GM12878 (cell line): ENCODE measurements around the gene MAP3K5. TPM values are rescaled to one million over a fixed set of nuclear protein-coding genes. Genes with fewer than 3 reads are reported as not detected.

Source experiments
- ATAC-seq: fragments of 200-7000 bp; cut with Tn5 transposase; 3 replicates; pipeline ENCODE4 v1.9.1; 2020; ENCODE audit warnings: mild to moderate bottlenecking, moderate library complexity
- BruUV-seq: library from RNA; stranded (reverse); fragments of 400-500 nt; replicated peaks from 2 replicates; lab custom pipeline; 2021; lab: Mats Ljungman, UMichigan
- CTCF ChIA-PET: fragments of 300-600 bp; sonication (Branson Sonifier 250); formaldehyde crosslinking; extraction: SDS; loops from one replicate; lab custom pipeline; 2021; ENCODE audit warnings: inconsistent platforms; lab: Yijun Ruan, JAX
- POLR2A ChIA-PET: fragments of 350-600 bp; formaldehyde crosslinking; extraction: SDS; loops from one replicate; lab custom pipeline; 2021; ENCODE audit warnings: inconsistent platforms; lab: Charles Lee
- RAD21 ChIA-PET: fragments of 300-600 bp; sonication (Branson Sonifier 250); formaldehyde crosslinking; loops from one replicate; lab custom pipeline; 2023; ENCODE audit warnings: antibody characterized with exemption; ENCODE audit not compliant: unreplicated experiment; lab: Charles Lee
- SMC1A ChIA-PET: fragments of 300-600 bp; sonication (Branson Sonifier 250); formaldehyde crosslinking; loops from one replicate; lab custom pipeline; 2023; ENCODE audit not compliant: unreplicated experiment, uncharacterized antibody; lab: Charles Lee
- DNase-seq: peaks from one replicate; pipeline ENCODE4 v3.0.0-alpha.2; 2011; ENCODE audit warnings: low read depth, low spot score
- FAIRE-seq: peaks from 3 replicates; lab custom pipeline; 2011; peaks lifted over from hg19 to GRCh38; lab: Jason Lieb, UNC
- H2AFZ ChIP-seq: 2 replicates; pipeline ENCODE4 v1.6.0; 2011; ENCODE audit warnings: low read depth, low read length, control low read depth; ENCODE audit not compliant: control insufficient read depth
- H3K27ac ChIP-seq: 2 replicates; pipeline ENCODE4 v1.5.1; 2011; ENCODE audit warnings: control low read depth; ENCODE audit not compliant: control insufficient read depth, insufficient read depth
- H3K27me3 ChIP-seq, 2 experiments: replicated peaks in 1 of 2; 2 replicates each; pipeline versions ENCODE4 v1.6.0 to v1.6.1; 2011; ENCODE audit warnings: low read length in 1 of 2; ENCODE audit not compliant: control insufficient read depth in 2 of 2, insufficient read depth in 2 of 2
- H3K36me3 ChIP-seq, 2 experiments: 2 replicates each; pipeline ENCODE4 v1.5.1; 2011; ENCODE audit warnings: low read length in 1 of 2; ENCODE audit not compliant: control insufficient read depth in 2 of 2, insufficient read depth in 2 of 2
- H3K4me1 ChIP-seq: 2 replicates; pipeline ENCODE4 v1.6.1; 2011; ENCODE audit warnings: mild to moderate bottlenecking, low read length, moderate library complexity, mixed read lengths; ENCODE audit not compliant: control insufficient read depth, insufficient read depth
- H3K4me2 ChIP-seq: 2 replicates; pipeline ENCODE4 v1.6.0; 2011; ENCODE audit warnings: control low read depth; ENCODE audit not compliant: control insufficient read depth, insufficient read depth
- H3K4me3 ChIP-seq: fragments of 200-600 bp; sonication (generic); 2 replicates; pipeline ENCODE4 v1.5.1; 2016
- H3K79me2 ChIP-seq: 2 replicates; pipeline ENCODE4 v1.6.0; 2011; ENCODE audit warnings: low read length; ENCODE audit not compliant: control insufficient read depth, insufficient read depth
- H3K9ac ChIP-seq: 2 replicates; pipeline ENCODE4 v1.8.0; 2011; ENCODE audit warnings: low read length, control low read depth, mixed read lengths; ENCODE audit not compliant: control insufficient read depth, insufficient read depth
- H3K9me3 ChIP-seq: replicated peaks from 3 replicates; pipeline ENCODE4 v1.5.1; 2011; ENCODE audit warnings: mild to moderate bottlenecking, low read length; ENCODE audit not compliant: control insufficient read depth, insufficient read depth
- H4K20me1 ChIP-seq: 2 replicates; pipeline ENCODE4 v1.6.0; 2011; ENCODE audit not compliant: control insufficient read depth, insufficient read depth
- CHD1 ChIP-seq: IDR thresholded peaks from 2 replicates; pipeline ENCODE4 v1.6.1; 2012; ENCODE audit warnings: low read depth, low read length, improper control_type of control experiment
- HDAC6 ChIP-seq: fragments of 200-600 bp; sonication (generic); IDR thresholded peaks from one replicate; pipeline ENCODE4 v1.8.0; 2017; ENCODE audit warnings: antibody characterized with exemption; ENCODE audit not compliant: unreplicated experiment
- MTA3 ChIP-seq: IDR thresholded peaks from 2 replicates; pipeline ENCODE4 v1.6.1; 2012; ENCODE audit warnings: low read length, inconsistent platforms, borderline replicate concordance
- WGBS: methylation state at CpG from one replicate; pipeline ENCODE4 v1.1.6; 2016; ENCODE audit warnings: low lambda C conversion rate; ENCODE audit not compliant: insufficient replicate concordance, insufficient coverage; ENCODE audit errors: missing lambda C conversion rate; 5-methylcytosine and 5-hydroxymethylcytosine counted together
- in situ Hi-C: fragments of 300-500 bp; cut with MboI; formaldehyde crosslinking; loops from 9 replicates; pipeline ENCODE4 v1.14.3; 2018; ENCODE audit warnings: mixed read lengths
- intact Hi-C: fragments of 100-400 bp; cut with micrococcal nuclease; formaldehyde crosslinking; loops from one replicate; pipeline ENCODE4 v1.14.2; 2022; ENCODE audit not compliant: unreplicated experiment
- polyA plus RNA-seq, 11 experiments: library from polyadenylated mRNA; depleted of rRNA in 4 of 11; unstranded in 6 of 11; stranded (reverse) in 5 of 11; fragments of >200 nt; fragmentation: Nextera tagmentation in 4 of 11; fragmentation: Illumina TruSeq in 1 of 11; extraction: Ambion mirVana in 4 of 11; extraction: Trizol in 1 of 11; gene quantifications; 1 replicate in 1 of 11; 2 replicates in 10 of 11; pipeline versions ENCODE4 v1.2.1 to v1.2.3, GENCODE V29; 2011 to 2016; ENCODE audit warnings: inconsistent platforms in 2 of 11, missing spikeins in 2 of 11, low read depth in 1 of 11
- total RNA-seq, 4 experiments: library from RNA; depleted of rRNA in 3 of 4; stranded (reverse); fragments of >200 nt in 3 of 4; fragmentation: Illumina TruSeq in 1 of 4; extraction: Trizol in 1 of 4; gene quantifications; 2 replicates each; pipeline versions ENCODE4 v1.2.1 to v1.2.3, GENCODE V29; 2013 to 2021
- TF ChIP-seq, protein P1 (sequence below): fragments of 450-650 bp; IDR thresholded peaks from 2 replicates; pipeline ENCODE4 v1.6.1; 2017; ENCODE audit warnings: mild to moderate bottlenecking, moderate library complexity

Gene MAP3K5
- total and polyA plus RNA-seq, 10 of the 15 experiments (the other 5 are each of a cell fraction or from before 2014, with no cell fraction given), result 5.4 to 34.3 (median 26.4) TPM

DNA sequence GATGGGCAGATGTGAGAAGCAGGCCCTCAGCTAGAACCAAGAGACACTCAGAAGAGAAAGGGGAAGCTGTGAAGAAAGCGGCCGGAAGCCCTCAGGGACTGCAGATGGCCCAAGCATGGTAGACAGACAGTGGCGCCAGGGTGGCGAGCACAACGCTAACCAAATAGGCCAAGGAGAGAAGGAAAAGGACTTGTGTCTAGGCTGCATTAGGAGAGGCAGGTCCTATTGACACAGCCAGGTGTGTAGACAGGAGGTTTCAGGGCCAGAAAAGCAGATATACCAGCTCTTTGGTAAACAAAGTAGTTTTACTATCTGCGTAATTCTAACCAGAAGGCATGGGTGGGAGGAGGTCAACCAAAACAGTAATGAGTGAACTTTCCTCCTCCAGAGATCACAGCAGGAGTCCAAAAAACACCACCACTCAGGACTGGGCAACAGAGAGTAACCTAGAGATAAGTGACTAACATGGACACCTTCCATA, 226.2 kb downstream of the MAP3K5 start (continued):
- TF ChIP-seq, protein P1, sequence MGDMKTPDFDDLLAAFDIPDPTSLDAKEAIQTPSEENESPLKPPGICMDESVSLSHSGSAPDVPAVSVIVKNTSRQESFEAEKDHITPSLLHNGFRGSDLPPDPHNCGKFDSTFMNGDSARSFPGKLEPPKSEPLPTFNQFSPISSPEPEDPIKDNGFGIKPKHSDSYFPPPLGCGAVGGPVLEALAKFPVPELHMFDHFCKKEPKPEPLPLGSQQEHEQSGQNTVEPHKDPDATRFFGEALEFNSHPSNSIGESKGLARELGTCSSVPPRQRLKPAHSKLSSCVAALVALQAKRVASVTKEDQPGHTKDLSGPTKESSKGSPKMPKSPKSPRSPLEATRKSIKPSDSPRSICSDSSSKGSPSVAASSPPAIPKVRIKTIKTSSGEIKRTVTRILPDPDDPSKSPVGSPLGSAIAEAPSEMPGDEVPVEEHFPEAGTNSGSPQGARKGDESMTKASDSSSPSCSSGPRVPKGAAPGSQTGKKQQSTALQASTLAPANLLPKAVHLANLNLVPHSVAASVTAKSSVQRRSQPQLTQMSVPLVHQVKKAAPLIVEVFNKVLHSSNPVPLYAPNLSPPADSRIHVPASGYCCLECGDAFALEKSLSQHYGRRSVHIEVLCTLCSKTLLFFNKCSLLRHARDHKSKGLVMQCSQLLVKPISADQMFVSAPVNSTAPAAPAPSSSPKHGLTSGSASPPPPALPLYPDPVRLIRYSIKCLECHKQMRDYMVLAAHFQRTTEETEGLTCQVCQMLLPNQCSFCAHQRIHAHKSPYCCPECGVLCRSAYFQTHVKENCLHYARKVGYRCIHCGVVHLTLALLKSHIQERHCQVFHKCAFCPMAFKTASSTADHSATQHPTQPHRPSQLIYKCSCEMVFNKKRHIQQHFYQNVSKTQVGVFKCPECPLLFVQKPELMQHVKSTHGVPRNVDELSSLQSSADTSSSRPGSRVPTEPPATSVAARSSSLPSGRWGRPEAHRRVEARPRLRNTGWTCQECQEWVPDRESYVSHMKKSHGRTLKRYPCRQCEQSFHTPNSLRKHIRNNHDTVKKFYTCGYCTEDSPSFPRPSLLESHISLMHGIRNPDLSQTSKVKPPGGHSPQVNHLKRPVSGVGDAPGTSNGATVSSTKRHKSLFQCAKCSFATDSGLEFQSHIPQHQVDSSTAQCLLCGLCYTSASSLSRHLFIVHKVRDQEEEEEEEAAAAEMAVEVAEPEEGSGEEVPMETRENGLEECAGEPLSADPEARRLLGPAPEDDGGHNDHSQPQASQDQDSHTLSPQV, result no peak

DNA sequence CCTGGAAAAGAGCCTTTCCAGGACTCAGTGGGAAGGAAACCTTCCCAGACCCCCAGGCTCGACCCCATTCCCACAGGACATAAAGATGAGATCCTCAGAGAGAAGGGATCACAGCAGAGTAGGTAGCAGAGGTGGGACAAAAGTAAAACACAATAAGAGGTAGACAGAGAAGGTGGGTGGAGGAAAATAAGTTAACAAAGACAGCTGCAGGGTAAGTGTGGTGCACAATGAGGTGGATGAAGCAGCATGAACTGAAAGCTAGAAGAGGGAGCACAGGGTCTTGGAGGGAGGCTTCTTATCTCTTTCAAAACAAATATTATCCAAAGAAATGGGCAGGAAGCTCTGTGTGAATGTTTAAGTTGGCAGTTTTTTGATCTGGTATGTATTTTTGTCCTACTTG, 228.1 kb downstream of the MAP3K5 start:
- WGBS, result 44% methylated on average over 1 of the region's 1 CpG
- POLR2A ChIA-PET, result no interaction called here
- H3K36me3 ChIP-seq, result peaks cover 5 to 37% of the 10 kb centered on the region in 2 experiments
- ATAC-seq (no peak), DNase-seq (no peak)
- SMC1A ChIA-PET, result interaction anchor here (2.2 kb wide), 1 partner anchor 12 kb away, joined by 6 read pairs; no protein-coding TSS in a partner anchor
- H3K4me1 ChIP-seq, result no peaks in the 10 kb centered on the region
- intact Hi-C loops, result no loop called here
- RAD21 ChIA-PET, result no interaction called here
- H3K9me3 ChIP-seq, result no peaks in the 10 kb centered on the region
- no peak overlapping the region for H3K4me2 ChIP-seq
- H3K9ac ChIP-seq, result no peak overlapping the region
- H3K27me3 ChIP-seq, result no peaks in the 10 kb centered on the region
- no peak for TF ChIP-seq MTA3
- no peak for TF ChIP-seq HDAC6
- TF ChIP-seq CHD1, result no peak
- TF ChIP-seq, all 136 proteins: peak for 0
- H4K20me1 ChIP-seq, result no peaks in the 10 kb centered on the region
- no peaks in the 10 kb centered on the region for H3K79me2 ChIP-seq
- no peak overlapping the region for H3K27ac ChIP-seq
- CTCF ChIA-PET, result interaction anchor here (2.4 kb wide), 1 partner anchor 18 kb away, joined by 7 read pairs; no protein-coding TSS in a partner anchor
- H3K4me3 ChIP-seq, result no peak overlapping the region
- no peak for FAIRE-seq
- no TSS peak for BruUV-seq
- no peak overlapping the region for H2AFZ ChIP-seq
- in situ Hi-C loops, result no loop called here
